ENCODE results near the gene RBM45. TPM values are rescaled to one million over a fixed set of nuclear protein-coding genes. Genes with fewer than 3 reads are reported as not detected.

The RBM45 gene
- total RNA-seq, 1 experiment from 2014 or later = 12.7 TPM

- peaks cover 78% of the 10 kb centered on the region for H3K36me3 Mint-ChIP-seq (ENCODE audit: insufficient read depth, unreplicated experiment)
- POLR2A ChIA-PET = interaction anchor here (0.7 to 4.4 kb wide), 4 partner anchors 10 to 680 kb away, joined by 3 to 21 read pairs (median 4); partner anchors contain the start of gene RBM45
- H3K4me1 Mint-ChIP-seq (ENCODE audit: insufficient read depth, unreplicated experiment) = peaks cover 8% of the 10 kb centered on the region
- no peak overlapping the region for H3K4me3 Mint-ChIP-seq (ENCODE audit: unreplicated experiment)
- peak overlapping the region; percentile 1 for H3K27ac Mint-ChIP-seq (ENCODE audit: low read depth, unreplicated experiment)
- BruUV-seq (replicated peaks) = no TSS peak
- H3K27me3 Mint-ChIP-seq (ENCODE audit: insufficient read depth, unreplicated experiment) = no peaks in the 10 kb centered on the region
- H3K9me3 Mint-ChIP-seq (ENCODE audit: unreplicated experiment) = no peaks in the 10 kb centered on the region
- no peak for DNase-seq (ENCODE audit: unreplicated experiment)
- TF ChIP-seq CTCF (IDR thresholded peaks at IDR 0.05; ENCODE audit: unreplicated experiment) = no peak
- CTCF ChIA-PET = interaction anchor here (0.6 to 3.8 kb wide), 5 partner anchors 9 to 294 kb away, joined by 3 to 25 read pairs (median 3); partner anchors contain the start of gene RBM45
- intact Hi-C loops (cut with micrococcal nuclease) = no loop called here
Measured at GRCh38 chr2:178125125-178125524, 12.9 kb downstream of the RBM45 start.

GRCh38 chr2:178125862-178126261 lies 13.6 kb downstream of the RBM45 start:
- POLR2A ChIA-PET = interaction anchor here (0.7 to 4.4 kb wide), 2 partner anchors 13 to 289 kb away, joined by 4 to 21 read pairs; partner anchors contain the start of gene RBM45
- H3K27me3 Mint-ChIP-seq (ENCODE audit: insufficient read depth, unreplicated experiment) = no peaks in the 10 kb centered on the region
- H3K4me1 Mint-ChIP-seq (ENCODE audit: insufficient read depth, unreplicated experiment) = peaks cover 8% of the 10 kb centered on the region
- no peak for DNase-seq (ENCODE audit: unreplicated experiment)
- intact Hi-C loops (cut with micrococcal nuclease) = no loop called here
- peaks cover 72% of the 10 kb centered on the region for H3K36me3 Mint-ChIP-seq (ENCODE audit: insufficient read depth, unreplicated experiment)
- peak overlapping the region; percentile 1 for H3K27ac Mint-ChIP-seq (ENCODE audit: low read depth, unreplicated experiment)
- H3K9me3 Mint-ChIP-seq (ENCODE audit: unreplicated experiment) = no peaks in the 10 kb centered on the region
- no peak overlapping the region for H3K4me3 Mint-ChIP-seq (ENCODE audit: unreplicated experiment)
- no TSS peak for BruUV-seq (replicated peaks)
- TF ChIP-seq CTCF (IDR thresholded peaks at IDR 0.05; ENCODE audit: unreplicated experiment) = no peak
- CTCF ChIA-PET = interaction anchor here (0.6 to 3.8 kb wide), 3 partner anchors 13 to 225 kb away, joined by 3 to 25 read pairs (median 4); partner anchors contain the start of gene RBM45

GRCh38 chr2:178128836-178129630 lies 16.8 kb downstream of the RBM45 start:
- Mint-ChIP-seq H3K9me3 (ENCODE audit: unreplicated experiment) (no peaks in the 10 kb centered on the region), H3K36me3 (ENCODE audit: insufficient read depth, unreplicated experiment) (peaks cover 51% of the 10 kb centered on the region), H3K27me3 (ENCODE audit: insufficient read depth, unreplicated experiment) (no peaks in the 10 kb centered on the region), H3K4me3 (ENCODE audit: unreplicated experiment) (no peak overlapping the region), H3K4me1 (ENCODE audit: insufficient read depth, unreplicated experiment) (peaks cover 8% of the 10 kb centered on the region), H3K27ac (ENCODE audit: low read depth, unreplicated experiment) (no peak overlapping the region)
- ChIA-PET CTCF (interaction anchor here (0.5 to 11.3 kb wide), 11 partner anchors 16 to 927 kb away, joined by 3 to 180 read pairs (median 4); partner anchors contain the start of gene RBM45), POLR2A (interaction anchor here (0.6 to 4.2 kb wide), 5 partner anchors 9 to 285 kb away, joined by 3 to 27 read pairs (median 10); partner anchors contain the start of gene RBM45)
- no peak for TF ChIP-seq CTCF (IDR thresholded peaks at IDR 0.05; ENCODE audit: unreplicated experiment)
- intact Hi-C loops (cut with micrococcal nuclease) = no loop called here
- no peak for DNase-seq (ENCODE audit: unreplicated experiment)
- no TSS peak for BruUV-seq (replicated peaks)

GRCh38 chr2:178136321-178137025 lies 24.2 kb downstream of the RBM45 start:
- no TSS peak for BruUV-seq (replicated peaks)
- TF ChIP-seq CTCF (IDR thresholded peaks at IDR 0.05; ENCODE audit: unreplicated experiment) = no peak
- no peak for DNase-seq (ENCODE audit: unreplicated experiment)
- POLR2A ChIA-PET = no interaction called here
- Mint-ChIP-seq H3K9me3 (ENCODE audit: unreplicated experiment) (no peaks in the 10 kb centered on the region), H3K4me3 (ENCODE audit: unreplicated experiment) (no peak overlapping the region), H3K27ac (ENCODE audit: low read depth, unreplicated experiment) (no peak overlapping the region), H3K4me1 (ENCODE audit: insufficient read depth, unreplicated experiment) (no peaks in the 10 kb centered on the region), H3K27me3 (ENCODE audit: insufficient read depth, unreplicated experiment) (no peaks in the 10 kb centered on the region), H3K36me3 (ENCODE audit: insufficient read depth, unreplicated experiment) (peaks cover 16% of the 10 kb centered on the region)
- intact Hi-C loops (cut with micrococcal nuclease) = no loop called here
- CTCF ChIA-PET = interaction anchor here (0.6 to 11.3 kb wide), 4 partner anchors 17 to 941 kb away, joined by 3 to 180 read pairs (median 4); no protein-coding TSS in a partner anchor

Measured in MCF 10A (cell line).